GM12865 (cell line): ENCODE measurements around the gene IQCE.

Experiments used
- DNase-seq: peaks from one replicate; pipeline ENCODE4 v3.0.0; 2010; ENCODE audit warnings: low read depth
- H3K4me3 ChIP-seq: 2 replicates; pipeline ENCODE4 v1.5.1; 2011; ENCODE audit warnings: mild to moderate bottlenecking, low read depth, low read length, control low read depth
- TF ChIP-seq, protein P1 (sequence below): IDR thresholded peaks from 2 replicates; pipeline ENCODE4 v1.5.1; 2011; ENCODE audit warnings: low read length, control low read depth, low read depth, inconsistent platforms; ENCODE audit not compliant: insufficient read depth; ENCODE audit errors: missing control alignments

The IQCE gene

DNA sequence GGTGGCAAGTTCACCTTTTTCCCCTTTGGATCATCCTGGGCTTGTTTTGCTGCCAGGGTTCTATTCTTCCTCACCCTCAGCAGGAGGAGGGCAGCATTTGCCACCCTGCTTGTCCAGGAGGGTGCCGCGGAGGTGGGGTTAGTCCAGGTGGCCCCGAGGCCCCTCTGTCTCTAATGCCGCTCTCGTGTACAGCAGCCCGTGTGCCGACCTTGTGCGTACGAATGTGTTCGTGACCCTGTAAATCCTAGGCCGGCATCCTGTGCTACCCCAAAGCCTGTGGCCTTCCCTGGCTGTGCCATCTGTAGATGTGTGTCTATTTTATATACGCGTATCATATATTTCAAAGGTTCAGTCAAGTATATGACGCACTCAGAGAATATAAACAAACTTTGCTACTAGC is 10.6 kb downstream of the IQCE start:
- H3K4me3 ChIP-seq = no peak overlapping the region
- TF ChIP-seq, protein P1, sequence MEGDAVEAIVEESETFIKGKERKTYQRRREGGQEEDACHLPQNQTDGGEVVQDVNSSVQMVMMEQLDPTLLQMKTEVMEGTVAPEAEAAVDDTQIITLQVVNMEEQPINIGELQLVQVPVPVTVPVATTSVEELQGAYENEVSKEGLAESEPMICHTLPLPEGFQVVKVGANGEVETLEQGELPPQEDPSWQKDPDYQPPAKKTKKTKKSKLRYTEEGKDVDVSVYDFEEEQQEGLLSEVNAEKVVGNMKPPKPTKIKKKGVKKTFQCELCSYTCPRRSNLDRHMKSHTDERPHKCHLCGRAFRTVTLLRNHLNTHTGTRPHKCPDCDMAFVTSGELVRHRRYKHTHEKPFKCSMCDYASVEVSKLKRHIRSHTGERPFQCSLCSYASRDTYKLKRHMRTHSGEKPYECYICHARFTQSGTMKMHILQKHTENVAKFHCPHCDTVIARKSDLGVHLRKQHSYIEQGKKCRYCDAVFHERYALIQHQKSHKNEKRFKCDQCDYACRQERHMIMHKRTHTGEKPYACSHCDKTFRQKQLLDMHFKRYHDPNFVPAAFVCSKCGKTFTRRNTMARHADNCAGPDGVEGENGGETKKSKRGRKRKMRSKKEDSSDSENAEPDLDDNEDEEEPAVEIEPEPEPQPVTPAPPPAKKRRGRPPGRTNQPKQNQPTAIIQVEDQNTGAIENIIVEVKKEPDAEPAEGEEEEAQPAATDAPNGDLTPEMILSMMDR = no peak
- no peak for DNase-seq

DNA sequence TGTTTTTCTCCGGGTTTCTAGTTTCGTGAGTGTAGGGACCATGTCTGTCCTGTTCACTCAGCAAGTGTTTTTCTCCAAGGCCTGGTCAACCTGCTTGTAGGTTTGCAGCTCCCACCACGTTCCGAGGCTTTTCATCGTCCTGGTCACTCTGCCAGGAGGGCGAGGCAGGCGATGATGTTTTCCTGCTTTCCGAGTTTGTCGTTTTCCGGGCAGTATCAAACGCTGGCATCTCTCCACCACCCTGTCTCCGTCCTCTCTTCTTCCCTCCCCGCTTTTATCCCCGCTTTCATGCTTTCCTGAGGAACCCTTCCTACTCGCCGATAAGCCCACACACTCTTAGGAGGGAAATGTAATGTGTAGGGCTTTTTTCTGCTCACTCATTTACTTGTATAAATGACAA is 11.2 kb downstream of the IQCE start:
- TF ChIP-seq, protein P1 = no peak
- DNase-seq = no peak
- H3K4me3 ChIP-seq = no peak overlapping the region

DNA sequence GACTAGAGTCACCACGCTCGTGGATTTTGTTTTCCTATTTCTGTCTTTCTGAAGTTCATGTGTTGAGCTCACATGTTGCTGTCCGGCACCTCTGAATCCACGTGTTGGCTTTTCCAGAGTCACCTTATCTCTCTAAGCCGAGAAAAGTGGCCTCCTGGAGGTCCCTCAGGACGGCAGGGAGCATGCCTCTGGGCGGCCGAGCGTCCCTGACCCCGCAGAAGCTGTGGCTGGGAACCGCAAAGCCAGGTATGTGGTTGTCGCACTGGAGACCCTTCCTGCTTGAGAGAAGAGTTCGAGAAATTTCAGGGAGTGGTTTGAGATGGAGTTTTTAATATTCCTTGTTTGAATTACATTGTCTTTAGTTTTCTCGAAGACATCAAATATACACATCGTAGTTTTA is 12.6 kb downstream of the IQCE start:
- no peak for DNase-seq
- no peak overlapping the region for H3K4me3 ChIP-seq
- TF ChIP-seq, protein P1 = no peak

DNA sequence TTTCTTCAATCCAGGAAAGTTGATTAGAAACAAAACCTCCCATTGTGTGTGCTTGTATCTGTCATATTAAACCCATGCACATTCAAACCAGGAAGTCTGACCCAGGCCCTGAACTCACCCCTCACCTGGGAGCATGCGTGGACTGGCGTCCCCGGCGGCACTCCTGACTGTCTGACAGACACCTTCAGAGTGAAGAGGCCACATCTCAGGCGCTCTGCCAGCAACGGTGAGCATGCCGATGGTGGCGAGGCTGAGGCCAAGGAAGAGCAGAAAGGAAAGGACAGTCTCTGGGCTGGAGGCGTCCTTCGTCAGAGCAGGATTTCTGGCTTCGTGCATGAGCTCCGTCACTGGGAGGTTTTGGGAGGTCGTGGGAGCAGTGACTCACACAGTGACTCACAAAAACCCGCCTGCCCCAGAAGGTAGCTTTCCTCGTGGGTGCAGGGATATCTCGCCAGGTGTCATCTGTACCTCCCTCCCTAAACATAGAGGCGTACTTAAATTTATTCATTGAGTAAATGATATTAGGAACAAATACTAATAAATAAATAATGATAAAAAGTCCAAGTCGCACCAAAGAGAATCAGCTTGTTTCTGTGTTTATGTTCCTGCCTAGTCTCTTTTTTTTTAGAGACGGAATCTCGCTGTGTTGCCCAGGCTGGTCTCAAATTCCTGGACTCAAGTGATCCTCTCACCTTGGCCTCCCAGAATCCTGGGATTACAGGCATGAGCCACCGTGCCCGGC is 13.5 kb downstream of the IQCE start:
- TF ChIP-seq, protein P1 = no peak
- H3K4me3 ChIP-seq = no peak overlapping the region
- DNase-seq = no peak

DNA sequence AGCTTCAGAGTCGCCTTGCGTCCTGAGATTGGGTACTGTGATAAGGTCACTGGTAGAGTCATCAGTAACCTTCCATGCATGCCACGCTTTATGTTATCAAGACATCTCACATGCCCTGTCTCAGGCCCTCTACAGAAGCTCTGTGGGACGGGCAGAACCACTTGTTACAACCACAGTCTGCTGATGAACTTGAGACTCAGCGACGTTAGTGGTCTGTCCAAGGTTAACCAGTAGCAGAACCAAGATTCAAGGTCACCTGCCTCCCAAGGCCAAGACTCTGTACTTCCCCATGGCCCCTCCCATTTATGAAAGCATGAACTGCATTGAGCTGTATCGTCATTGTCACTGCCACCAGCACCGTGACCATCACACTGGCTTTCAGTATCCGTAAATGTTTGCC is 15.0 kb downstream of the IQCE start:
- TF ChIP-seq, protein P1 = no peak
- DNase-seq = no peak

DNA sequence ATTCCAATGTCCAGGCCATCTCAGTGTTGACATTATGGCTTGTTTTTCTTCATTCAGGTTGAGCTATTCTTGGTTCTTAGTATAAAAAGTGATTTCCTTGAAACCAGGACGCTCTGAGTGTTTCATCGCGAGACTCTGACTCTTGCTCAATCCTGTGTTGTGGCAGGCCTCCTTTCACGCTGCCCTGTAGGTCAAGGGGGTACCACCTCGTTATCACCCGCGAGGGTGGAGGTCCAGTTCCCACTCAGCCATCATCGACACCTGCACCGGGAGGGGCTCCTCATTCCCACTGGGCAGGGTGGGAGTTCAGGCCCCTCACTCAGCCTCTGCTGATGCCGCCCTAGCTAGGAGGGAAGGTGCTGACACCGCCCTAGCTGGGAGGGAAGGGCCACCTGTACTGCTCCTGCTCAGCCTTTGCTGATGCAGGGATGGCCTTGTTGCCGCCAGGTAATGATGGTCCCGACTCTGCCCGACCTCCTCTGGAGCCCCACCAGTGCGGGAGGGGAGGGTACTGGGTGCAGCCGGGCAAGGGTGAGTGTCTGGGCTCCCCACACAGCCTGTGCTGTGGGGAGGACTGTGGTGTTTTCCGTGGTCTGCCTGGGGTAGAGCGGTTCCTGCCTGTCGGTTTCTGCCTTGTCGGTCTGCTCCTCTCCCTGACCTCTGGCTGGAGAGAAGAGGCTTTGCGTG is 16.4 kb downstream of the IQCE start:
- DNase-seq = no peak
- TF ChIP-seq, protein P1 = no peak
- H3K4me3 ChIP-seq = no peak overlapping the region

More for the DNA sequence above, 15.0 kb downstream of the IQCE start:
- no peak overlapping the region for H3K4me3 ChIP-seq
